GM19043 (cell line): ENCODE data around the gene NPC1L1.
"Not testable (repeated sequence)": the region's sequence is repeated elsewhere in the genome, so short reads cannot be mapped to it uniquely, and the experiment has no call there.

ENCODE experiments used
- ATAC-seq: cut with Tn5 transposase; IDR thresholded peaks from one replicate; pipeline ENCODE4 v1.9.1; 2021; ENCODE audit warnings: low read depth; ENCODE audit not compliant: unreplicated experiment

The NPC1L1 gene

GRCh38 chr7:44566680-44567079 lies 25.6 kb upstream of the NPC1L1 start:
- no peak for ATAC-seq

DNA sequence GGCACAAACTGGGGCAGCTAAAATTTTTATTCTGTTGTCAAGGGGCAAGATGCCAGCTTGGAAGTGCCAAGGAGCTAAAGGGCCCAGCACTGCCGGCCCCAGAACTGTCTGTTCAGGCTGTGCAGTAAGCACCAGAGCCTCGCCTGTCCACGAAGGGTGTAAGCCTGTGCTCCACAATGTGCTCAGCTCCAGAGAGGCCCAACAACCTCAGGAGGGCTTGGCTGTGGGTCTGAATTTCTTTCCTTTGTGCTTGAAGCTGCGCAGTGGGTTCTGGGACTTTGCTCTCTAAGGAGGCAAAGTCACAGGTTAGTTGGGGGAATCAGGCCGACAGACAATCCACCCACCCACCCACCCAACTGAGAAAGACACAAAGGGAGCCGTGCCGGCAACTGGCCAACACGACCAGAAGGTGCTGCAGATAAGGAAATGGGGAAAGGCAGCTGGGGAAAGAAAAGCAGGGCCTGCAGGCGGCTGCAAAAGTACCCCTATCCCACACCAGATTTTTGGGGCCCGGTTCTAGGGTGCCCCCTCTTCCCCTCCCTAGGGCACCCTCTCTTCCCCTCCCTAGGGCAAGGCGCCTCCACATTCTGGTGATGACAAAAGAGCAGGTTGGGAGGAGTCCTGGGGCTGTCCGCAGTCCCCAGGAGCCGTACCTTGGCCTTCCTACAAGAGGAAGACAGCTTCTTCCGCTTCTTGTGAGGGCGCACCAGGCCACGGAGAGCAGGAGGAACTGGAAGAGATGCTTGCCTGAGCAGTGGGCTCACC lies 24.8 kb upstream of the NPC1L1 start:
- ATAC-seq: peak; percentile 34

DNA sequence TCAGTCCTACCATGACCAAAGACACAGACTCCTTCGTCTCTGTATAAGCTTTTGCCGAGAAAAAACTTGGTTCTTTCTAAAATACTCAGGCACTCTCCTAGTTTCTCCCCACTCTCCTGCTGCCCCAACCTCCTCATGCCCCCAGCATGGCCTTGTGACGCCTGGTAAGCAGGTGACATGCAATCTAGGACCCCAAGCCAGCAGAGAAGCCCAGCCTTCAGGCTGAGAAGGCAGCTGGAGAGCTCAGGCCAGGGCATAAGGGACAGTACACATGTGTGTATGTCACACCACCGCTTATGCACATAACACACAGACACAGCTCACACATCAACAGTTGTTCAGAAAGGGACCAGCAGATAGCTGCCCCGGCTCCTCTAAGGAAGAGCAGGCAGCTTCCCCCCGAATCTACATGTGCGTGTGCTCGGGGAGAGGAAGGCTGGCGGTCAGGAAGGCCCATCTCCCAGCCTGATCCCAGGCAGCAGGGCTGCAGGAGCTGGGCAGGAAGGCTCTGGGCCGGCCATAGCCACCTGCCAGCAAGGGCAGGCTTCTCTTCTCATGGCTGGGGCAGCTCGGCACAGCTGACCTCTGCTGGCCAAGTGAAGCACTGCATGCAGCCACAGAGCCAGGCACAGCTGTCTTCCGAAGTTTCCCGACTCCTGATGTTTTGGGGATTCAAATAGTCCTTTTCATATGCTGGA lies 24.1 kb upstream of the NPC1L1 start:
- peak; percentile 53 for ATAC-seq

GRCh38 chr7:44564606-44565005 lies 23.5 kb upstream of the NPC1L1 start:
- no peak for ATAC-seq

DNA sequence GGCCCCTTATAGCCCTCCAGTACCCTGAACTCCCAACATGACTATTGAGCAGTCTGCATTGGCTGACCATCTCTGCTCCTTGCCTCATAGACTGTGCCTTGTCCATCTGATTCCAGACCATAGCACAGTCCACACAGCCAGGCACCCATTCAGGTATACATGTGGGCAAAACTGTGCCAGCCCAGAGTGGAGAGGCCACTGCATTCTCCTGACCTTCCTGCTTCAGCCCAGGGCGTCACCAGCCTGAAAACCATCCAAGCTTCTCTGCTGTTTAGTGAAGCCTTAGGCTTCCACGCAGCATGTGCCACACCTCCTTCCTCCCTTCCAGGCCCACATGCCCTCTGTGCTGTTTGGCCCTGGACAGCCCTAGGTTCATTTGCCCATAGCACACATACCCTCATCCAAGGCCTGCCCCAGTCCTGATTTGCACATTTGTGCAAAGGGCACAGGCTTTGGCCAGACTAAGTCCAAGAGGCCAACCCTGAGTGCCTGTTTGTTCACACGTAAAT lies 22.1 kb upstream of the NPC1L1 start:
- no peak for ATAC-seq

- ATAC-seq: not testable (repeated sequence)
Measured at GRCh38 chr7:44562622-44562962, 21.5 kb upstream of the NPC1L1 start.

DNA sequence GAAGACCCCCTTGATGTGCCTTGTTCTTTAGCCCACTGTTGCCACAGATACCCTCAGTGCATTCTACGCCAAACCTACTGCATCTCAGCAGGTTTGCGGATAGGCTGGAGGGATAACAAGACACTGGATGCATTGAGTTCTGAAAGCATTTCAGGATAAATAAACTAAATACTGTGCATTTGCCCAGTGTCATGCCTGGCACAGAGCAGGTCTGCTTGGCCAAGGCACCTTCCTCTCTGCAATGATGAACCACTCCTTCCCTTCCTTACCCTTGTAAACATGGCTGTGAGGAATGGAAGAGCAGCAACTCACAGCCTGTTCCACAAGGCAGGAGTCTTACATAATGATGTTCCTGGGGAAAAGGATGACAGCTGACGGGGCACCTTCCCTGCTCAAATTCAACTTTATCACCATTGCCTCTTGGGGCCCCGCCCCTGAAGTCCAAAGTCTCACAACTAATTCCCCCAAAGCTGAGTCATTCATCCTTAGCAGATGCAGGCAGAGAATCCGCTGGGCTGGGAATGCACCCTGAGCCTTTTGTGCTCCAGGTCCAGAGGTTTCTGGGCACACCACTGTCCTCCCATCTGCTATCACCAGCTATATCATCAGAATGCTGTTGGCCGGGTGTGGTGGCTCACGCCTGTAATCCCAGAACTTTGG lies 21.0 kb upstream of the NPC1L1 start:
- ATAC-seq: no peak

DNA sequence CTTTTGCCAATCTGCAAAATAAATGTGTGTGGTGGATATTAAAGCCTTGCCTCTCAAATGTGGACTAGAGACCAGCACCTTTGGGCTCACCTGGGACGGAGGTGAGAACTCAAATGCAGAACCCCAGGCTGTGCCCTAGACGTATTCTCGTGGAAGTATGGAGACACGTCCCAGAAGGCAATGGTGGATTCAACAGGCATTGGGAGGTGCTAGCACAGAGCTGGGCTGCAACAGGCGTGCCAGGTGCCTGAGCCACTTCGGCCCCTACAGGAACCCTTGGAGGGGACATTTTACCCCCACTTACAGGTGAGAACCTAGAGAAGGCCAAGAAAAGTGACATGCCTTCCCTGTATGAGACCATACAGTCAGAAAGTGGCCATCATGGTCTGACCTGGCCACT lies 20.4 kb upstream of the NPC1L1 start:
- ATAC-seq: no peak

GRCh38 chr7:44559485-44559884 lies 18.4 kb upstream of the NPC1L1 start:
- ATAC-seq: no peak

GRCh38 chr7:44557485-44557884 lies 16.4 kb upstream of the NPC1L1 start:
- no peak for ATAC-seq

- no peak for ATAC-seq
Measured at GRCh38 chr7:44555350-44555749, 14.2 kb upstream of the NPC1L1 start.

- ATAC-seq: not testable (repeated sequence)
Measured at GRCh38 chr7:44552473-44553005, 11.4 kb upstream of the NPC1L1 start.

- ATAC-seq: no peak
Measured at GRCh38 chr7:44549457-44549856, 8.3 kb upstream of the NPC1L1 start.

DNA sequence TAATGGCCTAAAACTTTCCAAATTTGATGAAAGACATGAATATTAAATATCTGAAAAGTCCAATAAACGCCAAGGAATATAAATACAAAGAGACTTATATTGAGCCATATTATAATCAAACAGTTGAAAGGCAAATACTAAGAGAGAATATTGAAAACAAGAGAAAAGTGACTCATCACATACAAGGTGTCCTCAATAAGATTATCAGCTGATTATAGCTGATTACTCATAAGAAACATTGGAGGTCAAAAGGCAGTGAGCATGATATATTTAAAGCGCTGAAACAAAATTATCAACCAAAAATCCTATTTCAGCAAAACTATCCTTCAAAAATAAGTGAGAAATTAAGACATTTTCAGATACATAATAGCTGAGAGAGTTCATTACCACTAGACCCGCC lies 7.8 kb upstream of the NPC1L1 start:
- no peak for ATAC-seq

GRCh38 chr7:44547536-44548231 lies 6.6 kb upstream of the NPC1L1 start:
- no peak for ATAC-seq

- no peak for ATAC-seq
Measured at GRCh38 chr7:44541876-44542610, 913 bp upstream of the NPC1L1 start.

DNA sequence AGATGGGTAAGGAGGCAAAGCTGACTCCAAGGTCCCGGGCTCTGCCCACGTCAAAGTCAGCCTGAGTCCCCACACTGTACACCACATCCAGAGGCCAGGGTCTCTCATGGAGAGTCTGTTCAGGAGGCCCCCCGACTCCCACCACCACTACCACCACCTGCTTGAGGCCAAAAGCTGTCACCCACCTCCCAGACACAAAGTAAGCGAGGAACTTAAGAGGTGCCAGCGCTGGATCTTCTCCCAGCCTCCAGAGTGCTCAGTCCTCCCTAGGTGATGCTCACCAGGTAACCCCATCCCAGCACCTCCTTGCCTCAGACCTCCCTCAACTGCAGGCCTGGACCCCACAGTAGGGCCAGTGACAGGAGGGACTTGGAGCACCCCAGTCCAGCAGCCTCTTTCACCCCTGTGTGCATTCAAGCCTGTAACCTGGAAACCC lies 520 bp downstream of the NPC1L1 start:
- no peak for ATAC-seq

GRCh38 chr7:44539669-44540506 lies 1.2 kb downstream of the NPC1L1 start:
- no peak for ATAC-seq
